HG02970 (cell line): Measurements from ENCODE around the gene GRIFIN.

ENCODE experiments used
- ATAC-seq: cut with Tn5 transposase; IDR thresholded peaks from one replicate; pipeline ENCODE4 v1.9.1; 2021; ENCODE audit warnings: mild to moderate bottlenecking, moderate library complexity, moderate number of reproducible peaks; ENCODE audit not compliant: unreplicated experiment, low FRiP score

GRIFIN gene

DNA sequence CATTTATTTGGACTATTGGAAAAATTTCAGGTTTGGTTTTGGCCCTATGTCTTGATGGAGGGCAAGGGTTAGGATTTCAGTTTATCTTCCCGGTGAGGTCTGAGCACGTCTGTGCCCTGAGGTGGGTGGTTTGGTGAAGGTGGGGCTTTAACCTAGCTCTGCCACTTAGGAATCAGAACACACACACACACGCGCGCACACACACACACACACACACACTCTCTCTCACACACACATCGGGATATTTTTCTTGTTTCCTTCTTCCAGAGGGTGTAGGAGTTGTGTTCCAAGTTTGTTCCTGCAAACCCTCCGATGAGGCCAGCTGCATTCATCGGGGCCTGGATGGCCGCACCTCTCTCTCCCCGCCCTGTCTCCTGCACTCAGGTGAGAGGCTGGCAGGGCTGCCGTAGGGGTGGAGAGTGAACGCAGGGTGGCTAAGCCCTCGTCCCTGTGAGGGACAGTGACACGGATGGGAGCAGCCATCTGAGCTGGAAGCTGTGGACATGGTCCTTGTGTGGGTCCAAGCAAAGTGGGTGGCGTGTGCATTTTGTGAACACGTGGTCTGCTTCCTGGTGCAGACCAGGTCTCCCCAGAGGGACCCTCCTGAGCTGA lies 38.6 kb downstream of the GRIFIN start:
- no peak for ATAC-seq

DNA sequence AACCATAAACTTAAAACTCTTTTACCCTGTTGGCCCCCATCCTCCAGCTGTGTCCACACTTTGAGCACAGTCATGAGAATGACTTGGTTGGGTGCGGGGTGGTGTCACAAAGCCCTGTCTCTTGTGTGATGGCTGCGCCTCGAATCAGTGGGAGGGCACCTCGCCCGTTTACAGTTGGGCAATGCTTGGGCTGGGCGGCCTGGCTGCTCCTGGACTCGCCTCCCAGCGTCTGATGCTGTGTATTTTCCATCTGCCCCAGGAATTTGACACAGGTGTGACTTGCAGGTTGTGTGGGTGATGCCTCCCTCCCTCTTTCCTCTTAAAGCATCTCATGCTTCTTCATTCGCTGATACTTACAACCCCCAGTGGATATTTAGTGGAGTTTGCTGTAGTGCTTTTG lies 39.1 kb downstream of the GRIFIN start:
- no peak for ATAC-seq

DNA sequence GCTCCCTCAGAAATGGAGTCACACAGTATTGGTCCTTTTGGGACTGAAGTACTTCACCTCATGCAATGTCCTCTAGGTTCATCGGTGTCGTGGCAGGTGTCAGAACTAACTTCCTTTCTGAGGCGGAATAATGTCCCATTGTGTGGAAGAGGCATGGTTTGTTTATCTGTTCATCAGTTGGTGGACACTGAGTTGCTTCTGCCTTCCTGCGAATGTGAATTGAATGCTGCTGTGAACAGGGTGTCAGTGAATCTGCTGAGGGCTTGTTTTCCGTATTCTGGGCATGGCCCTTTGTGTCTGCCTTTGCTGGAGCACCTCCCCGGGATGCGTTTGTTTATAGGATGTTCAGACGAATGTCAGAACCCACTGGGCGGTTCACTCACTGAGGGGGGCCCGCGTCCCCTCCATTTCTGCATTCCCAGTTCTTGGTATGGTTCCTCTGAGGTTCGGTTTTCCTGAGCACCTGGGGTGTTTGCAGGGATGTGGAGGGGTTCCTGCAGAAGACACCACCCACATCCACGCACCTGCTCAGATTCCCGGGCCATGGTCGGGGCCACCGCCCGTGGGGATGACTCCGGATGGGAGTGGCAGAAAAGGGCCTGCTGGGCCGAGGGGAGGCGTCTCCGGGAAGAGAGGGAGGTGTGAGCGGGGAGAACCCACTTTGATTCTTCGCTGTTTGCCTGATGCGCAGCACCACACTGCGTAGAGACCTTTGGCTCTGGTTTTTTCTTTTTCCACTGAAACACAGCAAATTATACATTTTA lies 39.7 kb downstream of the GRIFIN start:
- ATAC-seq, result no peak

DNA sequence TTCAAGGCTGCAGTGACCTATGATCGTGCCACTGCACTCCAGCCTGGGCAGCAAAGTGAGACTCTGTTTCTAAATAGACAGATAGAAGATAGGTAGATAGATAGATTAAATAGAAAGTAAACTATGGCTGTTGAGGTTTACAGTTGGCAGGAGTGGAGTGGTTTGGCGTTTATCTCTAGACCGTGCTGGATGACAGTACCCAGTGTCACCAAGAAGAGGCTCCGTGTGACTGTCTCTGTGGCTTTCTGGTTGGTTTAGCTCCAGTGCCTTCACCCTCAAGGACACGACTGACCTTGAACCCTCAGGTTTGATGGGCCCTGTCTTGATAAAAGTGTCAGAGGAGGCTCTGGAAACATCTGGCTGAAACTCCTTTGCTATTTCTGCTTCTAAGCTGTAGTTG lies 41.1 kb downstream of the GRIFIN start:
- ATAC-seq, result no peak

DNA sequence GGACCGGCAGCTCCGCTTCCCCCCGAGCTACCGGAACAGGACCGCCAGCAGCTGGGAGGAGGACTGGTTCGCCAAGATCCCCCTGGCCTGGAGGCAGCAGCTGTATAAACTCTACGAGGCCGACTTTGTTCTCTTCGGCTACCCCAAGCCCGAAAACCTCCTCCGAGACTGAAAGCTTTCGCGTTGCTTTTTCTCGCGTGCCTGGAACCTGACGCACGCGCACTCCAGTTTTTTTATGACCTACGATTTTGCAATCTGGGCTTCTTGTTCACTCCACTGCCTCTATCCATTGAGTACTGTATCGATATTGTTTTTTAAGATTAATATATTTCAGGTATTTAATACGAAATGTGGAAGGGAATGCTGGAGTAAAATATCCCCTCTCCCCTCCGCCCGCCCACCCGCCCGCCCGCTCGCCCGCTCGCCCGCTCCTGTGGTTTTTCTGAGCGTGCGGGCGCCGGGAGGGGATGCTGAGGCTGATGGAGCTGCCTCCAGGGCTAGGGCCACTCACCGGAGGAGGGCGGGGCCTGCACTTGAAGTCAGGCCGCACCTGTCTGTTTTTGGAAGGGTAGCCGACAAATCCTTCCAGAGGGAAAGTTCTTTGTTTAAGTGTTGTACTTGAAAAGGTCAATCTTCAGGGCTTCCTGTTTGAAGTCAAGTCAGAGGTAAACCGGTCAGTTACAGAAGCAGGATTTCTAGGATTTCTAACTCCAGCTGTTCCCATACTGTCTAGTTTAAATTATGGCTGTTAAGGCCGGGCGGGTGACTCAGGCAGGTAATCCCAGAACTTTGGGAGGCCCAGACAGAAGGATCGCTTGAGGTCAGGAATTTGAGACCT lies 42.3 kb downstream of the GRIFIN start:
- no peak for ATAC-seq

DNA sequence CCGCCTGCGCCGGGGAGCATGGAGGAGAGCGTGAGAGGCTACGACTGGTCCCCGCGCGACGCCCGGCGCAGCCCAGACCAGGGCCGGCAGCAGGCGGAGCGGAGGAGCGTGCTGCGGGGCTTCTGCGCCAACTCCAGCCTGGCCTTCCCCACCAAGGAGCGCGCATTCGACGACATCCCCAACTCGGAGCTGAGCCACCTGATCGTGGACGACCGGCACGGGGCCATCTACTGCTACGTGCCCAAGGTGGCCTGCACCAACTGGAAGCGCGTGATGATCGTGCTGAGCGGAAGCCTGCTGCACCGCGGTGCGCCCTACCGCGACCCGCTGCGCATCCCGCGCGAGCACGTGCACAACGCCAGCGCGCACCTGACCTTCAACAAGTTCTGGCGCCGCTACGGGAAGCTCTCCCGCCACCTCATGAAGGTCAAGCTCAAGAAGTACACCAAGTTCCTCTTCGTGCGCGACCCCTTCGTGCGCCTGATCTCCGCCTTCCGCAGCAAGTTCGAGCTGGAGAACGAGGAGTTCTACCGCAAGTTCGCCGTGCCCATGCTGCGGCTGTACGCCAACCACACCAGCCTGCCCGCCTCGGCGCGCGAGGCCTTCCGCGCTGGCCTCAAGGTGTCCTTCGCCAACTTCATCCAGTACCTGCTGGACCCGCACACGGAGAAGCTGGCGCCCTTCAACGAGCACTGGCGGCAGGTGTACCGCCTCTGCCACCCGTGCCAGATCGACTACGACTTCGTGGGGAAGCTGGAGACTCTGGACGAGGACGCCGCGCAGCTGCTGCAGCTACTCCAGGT lies 43.1 kb downstream of the GRIFIN start:
- ATAC-seq, result no peak

DNA sequence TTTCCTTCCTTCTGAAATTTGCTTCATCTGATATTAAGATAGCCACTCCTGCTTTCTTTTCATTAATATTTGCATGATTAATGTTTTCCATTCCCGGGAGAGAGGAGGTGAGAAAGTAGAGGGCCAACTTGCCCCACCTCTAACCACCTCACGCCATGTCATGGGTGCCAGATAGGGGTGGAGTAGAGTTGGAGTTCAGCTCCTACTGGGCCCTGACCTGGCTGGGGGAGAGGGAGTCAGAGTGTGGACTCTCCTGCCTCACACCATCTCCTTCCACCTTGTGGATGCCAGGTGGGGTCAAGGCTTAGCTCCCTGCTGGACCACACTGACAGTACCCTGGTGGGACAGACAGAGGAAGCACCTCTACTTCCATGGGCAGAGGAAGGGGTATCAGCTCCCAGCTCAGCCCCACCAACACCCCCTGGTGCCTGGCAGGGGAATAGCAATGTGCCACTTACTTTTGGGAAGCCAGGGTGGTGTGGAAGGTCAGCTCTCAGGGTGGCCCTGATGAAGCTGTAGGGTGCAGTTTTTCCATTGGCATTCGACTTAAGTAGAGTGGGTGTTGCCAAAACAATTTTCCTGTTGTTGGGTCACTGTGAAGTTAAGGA lies 44.8 kb downstream of the GRIFIN start:
- ATAC-seq, result no peak

DNA sequence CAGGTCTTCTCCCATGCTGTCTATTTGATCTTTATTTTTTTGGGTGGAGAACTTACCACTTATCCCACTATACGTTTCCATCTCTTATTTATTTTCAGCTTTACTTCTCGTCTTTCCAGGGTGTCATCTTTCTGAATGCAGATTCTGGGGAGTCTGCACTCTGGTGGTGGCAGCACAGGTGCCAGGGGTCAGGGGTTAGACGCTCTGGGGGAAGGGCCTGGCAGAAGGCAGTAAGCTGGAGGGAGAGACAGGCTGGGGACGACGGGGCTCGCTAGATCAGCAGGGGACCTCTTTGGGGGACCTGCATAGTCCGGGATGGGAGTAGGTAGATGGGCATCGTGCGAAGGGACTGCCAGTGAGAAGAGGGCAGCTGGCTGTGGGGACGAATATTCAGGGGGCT lies 50.4 kb downstream of the GRIFIN start:
- ATAC-seq, result no peak
